DND-41 (cell line): ENCODE results near the gene TCF7L1.

Experiments used
- CTCF ChIP-seq: IDR thresholded peaks from 2 replicates; pipeline ENCODE4 v1.5.1; 2012; ENCODE audit warnings: borderline replicate concordance, low read length, moderate library complexity, mild to moderate bottlenecking; ENCODE audit not compliant: poor library complexity, severe bottlenecking; ENCODE audit errors: extremely low read depth
- EZH2 ChIP-seq: IDR thresholded peaks from 3 replicates; pipeline ENCODE4 v1.6.1; 2012; ENCODE audit warnings: borderline replicate concordance, low read depth, mild to moderate bottlenecking, moderate library complexity, low read length, inconsistent platforms; ENCODE audit not compliant: severe bottlenecking

GRCh38 chr2:85137156-85137555, 4.0 kb downstream of the TCF7L1 start:
- TF ChIP-seq CTCF (no peak), EZH2 (no peak)
